GM12892 (cell line): ENCODE data around the gene PRSS27.
"Not testable (repeated sequence)": the region's sequence is repeated elsewhere in the genome, so short reads cannot be mapped to it uniquely, and the experiment has no call there.

Experiments
- POLR2A ChIP-seq: IDR thresholded peaks from 2 replicates; pipeline ENCODE4 v1.6.1; 2011; ENCODE audit warnings: low read depth, low read length, control low read depth
- POLR2AphosphoS5 ChIP-seq: IDR thresholded peaks from 2 replicates; pipeline ENCODE4 v1.6.1; 2011; ENCODE audit warnings: low read depth, low read length, control low read depth

GRCh38 chr16:2689422-2689821 lies 30.6 kb downstream of the PRSS27 start:
- not testable (repeated sequence) for TF ChIP-seq POLR2A, POLR2AphosphoS5
